A673 (cell line): ENCODE measurements around the gene SUSD1. TPM values are rescaled to one million over a fixed set of nuclear protein-coding genes. Genes with fewer than 3 reads are reported as not detected.

Experiments
- BruUV-seq: library from RNA; stranded (reverse); fragments of 400-500 nt; replicated peaks from 2 replicates; lab custom pipeline; 2021; lab: Mats Ljungman, UMichigan
- CTCF ChIA-PET: fragments of 300-600 bp; sonication (Branson Sonifier 250); formaldehyde crosslinking; loops from one replicate; lab custom pipeline; 2022; ENCODE audit warnings: antibody characterized with exemption; lab: Charles Lee
- POLR2A ChIA-PET: fragments of 300-600 bp; sonication (Branson Sonifier 250); formaldehyde crosslinking; loops from one replicate; lab custom pipeline; 2022; ENCODE audit warnings: antibody characterized with exemption; ENCODE audit not compliant: low non-redundant PET; lab: Charles Lee
- DNase-seq: peaks from one replicate; pipeline ENCODE4 v3.0.0-alpha.2; 2015; ENCODE audit warnings: low spot score
- H3K27ac ChIP-seq: fragments of 200-600 bp; sonication (generic); 2 replicates; pipeline ENCODE4 v1.5.1; 2016; ENCODE audit warnings: mixed run types, low read depth, mild to moderate bottlenecking, mixed read lengths, antibody characterized with exemption, low read length; ENCODE audit not compliant: poor library complexity, severe bottlenecking
- H3K27me3 ChIP-seq: fragments of 200-600 bp; sonication (generic); replicated peaks from 2 replicates; pipeline ENCODE4 v1.6.1; 2017; ENCODE audit warnings: mixed run types, low read depth, mild to moderate bottlenecking, mixed read lengths, antibody characterized with exemption, low read length; ENCODE audit not compliant: insufficient read depth, poor library complexity
- H3K36me3 ChIP-seq: fragments of 200-600 bp; sonication (generic); 2 replicates; pipeline ENCODE4 v1.6.1; 2016; ENCODE audit warnings: mixed run types, mild to moderate bottlenecking, mixed read lengths, antibody characterized with exemption, low read length; ENCODE audit not compliant: insufficient read depth, poor library complexity, severe bottlenecking
- H3K4me1 ChIP-seq: fragments of 200-600 bp; sonication (generic); 2 replicates; pipeline ENCODE4 v1.6.1; 2017; ENCODE audit warnings: mixed run types, mild to moderate bottlenecking, mixed read lengths, antibody characterized with exemption, low read length; ENCODE audit not compliant: insufficient read depth, poor library complexity, severe bottlenecking
- H3K4me3 ChIP-seq: fragments of 200-600 bp; sonication (generic); 2 replicates; pipeline ENCODE4 v1.5.1; 2016; ENCODE audit warnings: low read depth, mixed run types, mild to moderate bottlenecking, mixed read lengths, low read length; ENCODE audit not compliant: poor library complexity, severe bottlenecking
- H3K9me3 ChIP-seq: fragments of 200-600 bp; sonication (generic); 2 replicates; pipeline ENCODE4 v1.6.1; 2016; ENCODE audit warnings: mixed run types, low read depth, mild to moderate bottlenecking, mixed read lengths, antibody characterized with exemption, low read length; ENCODE audit not compliant: poor library complexity, severe bottlenecking
- EZH2 ChIP-seq: fragments of 200-600 bp; sonication (generic); IDR thresholded peaks from 2 replicates; pipeline ENCODE4 v1.6.1; 2017; ENCODE audit warnings: borderline replicate concordance, low read depth, mild to moderate bottlenecking, mixed read lengths, antibody characterized with exemption, low read length; ENCODE audit not compliant: poor library complexity, severe bottlenecking
- intact Hi-C: fragments of 100-400 bp; cut with micrococcal nuclease; formaldehyde crosslinking; loops from one replicate; pipeline ENCODE4 v1.10.0; 2022; ENCODE audit not compliant: unreplicated experiment
- total RNA-seq: library from RNA; stranded (reverse); gene quantifications from 2 replicates; pipeline ENCODE4 v1.2.3, GENCODE V29; 2021
- TF ChIP-seq, protein P1 (sequence below): fragments of 300-800, 200-600 bp; sonication (generic); conservative IDR thresholded peaks from 2 replicates; pipeline ENCODE4 v1.5.1; 2017; ENCODE audit warnings: low read depth, mild to moderate bottlenecking, antibody characterized with exemption, low read length, moderate library complexity, mixed read lengths

The SUSD1 gene
- total RNA-seq, 1 experiment from 2014 or later = 14.9 TPM

DNA sequence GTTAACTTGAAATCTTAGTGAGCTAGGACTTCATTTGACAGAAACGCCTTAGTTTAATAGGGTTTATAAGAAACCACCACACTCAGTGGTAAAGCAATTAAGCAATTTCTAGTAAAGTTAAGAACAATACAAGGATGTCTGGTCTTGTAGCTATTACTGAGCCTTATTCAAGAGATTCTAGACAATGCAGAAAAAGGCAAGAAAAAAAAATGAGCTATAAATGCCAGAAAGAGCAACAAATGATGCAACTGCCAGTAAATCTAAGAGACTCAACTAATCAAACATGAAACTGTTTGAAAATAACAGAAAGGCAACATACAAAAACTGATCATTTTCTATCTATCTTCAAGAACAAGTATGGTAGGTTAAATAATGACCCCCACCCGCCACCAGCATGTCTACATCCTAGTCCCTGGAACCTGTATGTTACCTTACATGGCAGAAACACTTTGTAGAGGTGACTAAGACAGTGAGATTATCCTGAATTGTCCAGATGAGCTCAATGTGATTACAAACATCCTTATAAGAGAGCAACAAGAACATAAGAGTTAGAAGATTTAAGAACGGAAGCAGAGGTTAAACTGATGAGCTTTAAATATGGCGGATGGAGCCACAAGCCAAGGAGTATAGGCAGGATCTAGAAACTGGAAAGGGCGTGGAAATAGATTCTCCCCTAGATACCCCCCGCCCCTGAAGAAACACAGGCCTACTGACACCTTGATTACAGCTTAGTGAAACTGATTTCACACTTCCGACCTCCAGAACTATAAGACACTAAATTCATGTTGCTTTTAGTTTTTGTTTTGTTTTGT, 93.0 kb downstream of the SUSD1 start:
- Histone ChIP-seq H3K4me3 (no peak overlapping the region), H3K27ac (no peak overlapping the region), H3K27me3 (no peaks in the 10 kb centered on the region), H3K36me3 (no peaks in the 10 kb centered on the region), H3K4me1 (no peaks in the 10 kb centered on the region), H3K9me3 (no peaks in the 10 kb centered on the region)
- ChIA-PET POLR2A (no interaction called here), CTCF (no interaction called here)
- DNase-seq = no peak
- no peak for TF ChIP-seq EZH2
- TF ChIP-seq, protein P1, sequence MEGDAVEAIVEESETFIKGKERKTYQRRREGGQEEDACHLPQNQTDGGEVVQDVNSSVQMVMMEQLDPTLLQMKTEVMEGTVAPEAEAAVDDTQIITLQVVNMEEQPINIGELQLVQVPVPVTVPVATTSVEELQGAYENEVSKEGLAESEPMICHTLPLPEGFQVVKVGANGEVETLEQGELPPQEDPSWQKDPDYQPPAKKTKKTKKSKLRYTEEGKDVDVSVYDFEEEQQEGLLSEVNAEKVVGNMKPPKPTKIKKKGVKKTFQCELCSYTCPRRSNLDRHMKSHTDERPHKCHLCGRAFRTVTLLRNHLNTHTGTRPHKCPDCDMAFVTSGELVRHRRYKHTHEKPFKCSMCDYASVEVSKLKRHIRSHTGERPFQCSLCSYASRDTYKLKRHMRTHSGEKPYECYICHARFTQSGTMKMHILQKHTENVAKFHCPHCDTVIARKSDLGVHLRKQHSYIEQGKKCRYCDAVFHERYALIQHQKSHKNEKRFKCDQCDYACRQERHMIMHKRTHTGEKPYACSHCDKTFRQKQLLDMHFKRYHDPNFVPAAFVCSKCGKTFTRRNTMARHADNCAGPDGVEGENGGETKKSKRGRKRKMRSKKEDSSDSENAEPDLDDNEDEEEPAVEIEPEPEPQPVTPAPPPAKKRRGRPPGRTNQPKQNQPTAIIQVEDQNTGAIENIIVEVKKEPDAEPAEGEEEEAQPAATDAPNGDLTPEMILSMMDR = no peak
- BruUV-seq = no TSS peak
- intact Hi-C loops = no loop called here

DNA sequence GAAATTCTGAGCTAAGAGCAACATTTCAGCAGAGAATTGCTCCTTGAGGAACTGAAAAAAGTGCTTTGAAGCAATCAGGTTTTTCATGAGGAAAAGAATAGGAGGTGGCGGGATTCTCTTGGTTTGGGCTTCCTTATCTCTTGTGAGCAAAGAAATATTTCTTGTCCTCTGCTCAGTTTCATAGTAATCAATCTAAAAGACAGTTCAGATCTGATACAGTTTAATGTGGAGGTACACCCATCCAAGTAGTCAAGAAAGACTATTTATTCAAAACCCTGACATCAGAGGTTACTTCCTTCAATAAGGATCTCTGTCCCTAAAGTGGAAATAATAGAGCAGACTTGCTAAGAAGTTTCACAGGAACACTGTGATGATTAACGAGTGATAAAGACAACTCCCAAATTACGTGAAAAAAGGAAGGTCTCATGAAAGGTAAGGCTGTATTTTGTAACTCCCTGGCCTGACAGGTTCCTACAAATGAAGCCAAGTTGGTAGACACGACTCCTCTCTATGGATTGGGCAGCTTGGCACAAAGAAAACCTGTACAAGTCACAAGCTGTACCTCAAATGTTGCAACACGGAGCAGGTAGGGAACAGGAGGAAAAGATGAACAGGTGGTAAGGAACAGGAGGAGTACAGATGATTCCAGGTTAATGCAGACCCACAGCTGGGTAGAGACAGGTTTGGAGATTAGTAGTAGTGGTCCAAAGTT, 94.1 kb downstream of the SUSD1 start:
- ChIA-PET CTCF (no interaction called here), POLR2A (no interaction called here)
- H3K36me3 ChIP-seq = no peaks in the 10 kb centered on the region
- H3K4me3 ChIP-seq = no peak overlapping the region
- no peaks in the 10 kb centered on the region for H3K4me1 ChIP-seq
- no peak for DNase-seq
- no peaks in the 10 kb centered on the region for H3K27me3 ChIP-seq
- no peak overlapping the region for H3K27ac ChIP-seq
- intact Hi-C loops = no loop called here
- no TSS peak for BruUV-seq
- no peaks in the 10 kb centered on the region for H3K9me3 ChIP-seq
- TF ChIP-seq EZH2 = no peak
- TF ChIP-seq, protein P1 = no peak

DNA sequence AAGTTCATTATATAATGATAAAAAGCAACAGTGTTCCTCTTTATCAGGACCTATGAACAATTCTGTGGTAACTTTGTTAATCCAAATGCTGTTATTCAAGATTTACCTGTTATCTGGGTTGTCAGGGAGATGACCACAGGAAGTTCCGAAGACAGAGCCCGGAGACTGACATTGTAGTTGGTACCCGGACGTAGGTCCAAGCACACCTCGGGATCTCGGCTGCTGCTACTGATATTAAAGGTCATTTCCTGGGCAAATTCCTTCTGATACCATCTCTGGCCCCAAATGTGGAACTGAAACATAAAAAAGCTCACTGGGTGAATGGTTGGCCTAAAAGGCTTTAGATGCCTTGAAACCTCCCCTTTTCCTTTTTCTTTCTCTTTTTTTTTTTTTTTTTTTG, 96.7 kb downstream of the SUSD1 start:
- POLR2A ChIA-PET = no interaction called here
- intact Hi-C loops = loop anchor here (10.0 kb wide), 1 partner anchor 484 kb away; the partner anchor contains the start of gene PTGR1
- Histone ChIP-seq H3K4me3 (no peak overlapping the region), H3K27me3 (no peaks in the 10 kb centered on the region), H3K36me3 (no peaks in the 10 kb centered on the region), H3K27ac (no peak overlapping the region), H3K9me3 (no peaks in the 10 kb centered on the region), H3K4me1 (no peaks in the 10 kb centered on the region)
- TF ChIP-seq EZH2 = no peak
- TF ChIP-seq, protein P1 = no peak
- BruUV-seq = no TSS peak
- no peak for DNase-seq
- CTCF ChIA-PET = no interaction called here
